Glomerular visceral epithelial cell (primary cell): ENCODE measurements around the gene CRYBA2.
A peak's percentile ranks its signal among the peaks of the same experiment; 100 is the strongest.

Experiments used
- DNase-seq: peaks from one replicate; pipeline ENCODE4 v3.0.0-alpha.2; 2016; ENCODE audit errors: extremely low spot score

Gene CRYBA2

DNA sequence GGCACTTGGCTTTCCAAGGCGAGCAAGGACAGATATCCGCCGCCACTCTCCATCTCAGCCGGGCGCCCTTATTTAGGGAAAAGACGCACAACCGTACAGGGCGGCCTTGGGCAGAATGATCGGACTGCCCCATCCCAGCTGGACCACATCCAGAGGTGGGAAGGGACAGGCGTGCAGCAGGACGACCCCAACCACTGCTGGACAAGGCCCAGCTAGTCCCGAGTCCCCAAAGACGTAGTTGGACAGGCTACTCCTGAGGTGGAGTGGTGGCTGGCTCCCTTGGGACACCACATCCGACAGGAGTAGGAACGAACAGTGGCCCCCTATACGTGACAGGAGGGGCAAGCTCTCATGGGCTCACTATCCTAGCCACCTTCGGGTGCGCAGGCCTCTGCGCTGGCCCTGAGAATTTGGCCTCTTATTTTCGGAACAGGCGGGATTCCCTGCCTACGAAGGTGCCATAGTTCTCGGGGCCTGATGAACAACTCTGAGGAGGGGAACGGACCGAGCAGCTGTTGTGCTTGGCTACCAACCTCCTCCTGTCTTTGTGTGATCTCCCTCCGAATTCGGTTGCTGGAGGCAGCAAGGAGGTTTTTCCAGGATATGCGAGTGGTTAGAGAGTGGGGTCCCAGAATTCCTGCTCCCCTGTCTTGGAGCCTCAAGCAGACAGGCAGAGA, 10.5 kb downstream of the CRYBA2 start:
- DNase-seq: no peak

DNA sequence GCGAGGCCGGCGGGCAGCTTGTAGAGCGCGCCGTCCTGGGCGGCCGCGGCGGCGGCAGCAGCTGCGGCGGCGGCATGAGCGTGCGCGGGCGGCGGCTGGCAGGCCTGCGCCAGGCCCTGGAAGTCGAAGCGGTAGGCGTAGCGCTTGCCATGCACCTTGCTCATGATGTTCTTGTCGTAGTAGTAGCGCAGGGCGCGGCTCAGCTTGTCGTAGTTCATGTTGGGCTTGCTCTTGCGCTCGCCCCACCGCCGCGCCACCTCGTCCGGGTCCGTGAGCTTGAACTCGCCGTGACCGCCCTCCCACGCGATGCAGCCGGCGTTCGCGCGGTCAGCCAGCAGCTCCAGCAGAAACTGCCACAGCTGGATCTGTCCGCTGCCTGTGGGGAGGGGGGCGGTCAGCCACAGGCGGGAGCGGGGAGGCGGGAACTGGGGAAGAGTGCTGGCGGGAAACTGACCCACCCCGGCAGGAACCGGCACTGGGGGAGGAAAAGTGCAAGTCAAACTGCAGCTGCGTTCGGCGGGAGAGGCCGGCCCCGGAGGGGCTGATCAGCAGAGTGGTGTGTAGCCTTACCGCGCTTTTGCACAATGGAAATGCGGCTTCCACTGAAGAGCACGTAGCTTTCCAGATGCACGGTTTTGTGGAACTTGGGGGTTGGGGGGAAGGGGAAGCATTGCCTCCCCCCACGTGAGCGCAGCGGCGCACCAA, 11.2 kb downstream of the CRYBA2 start:
- DNase-seq: no peak

GRCh38 chr2:218981390-218981880, 11.8 kb downstream of the CRYBA2 start:
- no peak for DNase-seq

GRCh38 chr2:218980735-218981389, 12.4 kb downstream of the CRYBA2 start:
- DNase-seq: no peak

DNA sequence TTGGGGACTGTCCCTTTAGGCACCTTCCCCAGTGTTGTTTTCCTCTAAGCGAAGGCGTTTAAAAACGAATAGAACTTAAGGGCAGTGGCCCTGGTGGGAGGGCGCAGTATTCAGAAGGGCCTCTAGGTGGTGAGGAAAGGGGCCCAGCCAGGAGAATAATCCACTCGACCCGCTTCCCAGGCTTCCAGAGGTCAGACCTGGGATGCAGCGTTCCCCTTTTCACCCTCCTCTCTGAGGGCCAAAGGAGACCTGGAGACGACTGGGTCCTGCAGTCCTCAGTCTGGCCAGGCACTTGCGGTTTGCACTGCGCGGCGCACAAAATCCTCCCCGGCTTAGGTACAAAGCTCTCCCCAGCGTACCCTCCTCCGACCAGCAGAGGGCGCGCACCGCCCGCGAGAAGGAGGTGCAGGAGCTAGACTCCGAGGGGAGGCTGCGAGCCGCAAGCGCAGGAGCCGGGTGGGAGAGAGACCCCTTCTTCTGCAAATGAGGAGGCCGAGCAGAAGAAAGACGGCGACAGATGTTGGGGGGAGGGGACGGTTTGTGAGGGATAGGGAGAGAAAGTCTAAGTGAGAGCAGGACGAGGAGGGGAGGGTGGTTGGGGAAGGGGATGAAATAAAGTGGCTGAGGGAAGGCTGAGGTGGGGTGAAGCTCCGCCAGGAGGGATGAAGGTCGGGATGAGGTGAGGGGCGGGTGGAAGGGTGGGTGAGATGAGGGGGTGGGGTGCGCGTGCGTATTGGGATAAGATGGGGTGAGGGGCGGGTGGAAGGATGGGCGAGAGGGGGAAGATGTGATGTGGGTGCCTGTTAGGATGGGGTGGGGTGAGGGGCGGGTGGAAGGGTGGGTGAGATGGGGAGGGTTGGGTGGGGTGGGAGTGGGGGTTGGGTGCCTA, 13.1 kb downstream of the CRYBA2 start:
- peak; percentile 81 for DNase-seq

GRCh38 chr2:218975060-218975777, 18.0 kb downstream of the CRYBA2 start:
- DNase-seq: no peak

DNA sequence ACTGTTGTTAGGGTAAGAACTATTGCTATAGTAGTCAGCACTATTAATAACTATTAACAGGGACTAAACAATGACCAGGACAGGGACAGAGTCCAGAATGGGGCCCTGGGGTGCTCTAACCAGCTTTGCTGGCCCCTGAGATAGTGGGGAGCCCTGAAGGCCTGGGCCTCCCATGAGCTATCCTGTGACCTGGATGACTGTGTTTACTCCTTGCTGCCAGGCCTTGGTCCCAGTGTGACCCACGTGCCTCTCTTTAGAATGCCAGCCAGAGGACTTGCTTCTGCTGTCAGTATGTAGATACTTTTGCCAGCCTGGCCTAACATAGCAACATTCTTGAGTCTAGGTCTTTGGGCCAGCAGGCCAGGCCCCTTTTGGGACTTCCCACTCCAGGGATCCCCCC, 22.3 kb downstream of the CRYBA2 start:
- DNase-seq: no peak

DNA sequence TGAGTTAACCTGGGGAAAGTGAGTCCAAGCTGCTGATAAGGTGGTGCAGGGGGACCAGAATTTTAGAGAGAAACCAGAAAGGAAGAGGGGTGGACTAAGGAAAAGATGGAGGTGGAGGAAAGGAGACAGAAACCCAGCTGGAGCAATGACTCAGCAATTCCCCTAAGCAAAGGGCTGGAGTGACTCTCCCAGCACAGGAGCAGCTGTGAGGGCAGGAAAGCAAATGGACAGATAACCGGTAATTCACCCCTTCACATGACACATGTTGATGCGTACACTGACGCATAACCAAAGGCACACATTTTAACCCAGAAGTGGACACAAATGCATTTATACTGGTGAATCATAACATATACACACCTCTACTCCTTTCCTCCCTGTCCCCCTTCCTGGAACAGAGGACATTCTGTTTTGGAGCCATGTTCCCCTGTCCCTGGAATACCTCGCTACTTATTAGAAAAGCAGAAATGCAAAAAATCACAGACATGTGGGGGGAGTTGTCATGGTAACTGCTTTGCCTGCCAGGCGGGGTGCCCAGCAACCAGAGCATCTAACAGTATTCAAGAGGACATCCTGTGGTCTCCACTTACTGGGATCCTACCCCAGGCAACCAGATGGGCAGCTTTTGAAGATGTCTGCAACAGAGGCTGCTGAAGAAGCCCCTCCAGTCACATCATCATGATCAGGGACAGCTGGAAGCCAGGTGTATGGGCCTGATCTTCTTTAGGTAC, 29.0 kb downstream of the CRYBA2 start:
- DNase-seq: peak; percentile 31

DNA sequence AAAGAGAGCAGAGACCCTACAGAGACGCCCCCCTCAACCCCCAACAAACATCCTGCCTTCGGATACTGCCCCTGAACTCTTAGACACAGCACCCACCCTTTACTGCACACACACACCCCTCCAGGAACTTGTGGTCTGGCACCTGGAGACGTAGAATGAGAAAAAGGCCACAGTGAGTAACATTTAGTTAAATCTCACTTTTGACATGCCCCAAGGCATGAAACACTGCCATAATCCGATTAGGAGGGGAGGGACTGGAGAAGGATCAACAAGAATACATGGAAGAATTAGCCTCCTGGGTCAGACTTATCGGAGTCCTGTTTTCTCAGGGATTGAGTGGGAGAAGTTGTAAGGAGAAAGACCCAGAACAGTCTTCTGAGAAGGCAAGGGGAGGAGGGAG, 29.6 kb downstream of the CRYBA2 start:
- DNase-seq: no peak

GRCh38 chr2:218962859-218963492, 30.2 kb downstream of the CRYBA2 start:
- DNase-seq: peak; percentile 57

GRCh38 chr2:218961651-218962570, 31.3 kb downstream of the CRYBA2 start:
- DNase-seq: no peak

- no peak for DNase-seq
Observed at GRCh38 chr2:218961229-218961628, 32.0 kb downstream of the CRYBA2 start.

DNA sequence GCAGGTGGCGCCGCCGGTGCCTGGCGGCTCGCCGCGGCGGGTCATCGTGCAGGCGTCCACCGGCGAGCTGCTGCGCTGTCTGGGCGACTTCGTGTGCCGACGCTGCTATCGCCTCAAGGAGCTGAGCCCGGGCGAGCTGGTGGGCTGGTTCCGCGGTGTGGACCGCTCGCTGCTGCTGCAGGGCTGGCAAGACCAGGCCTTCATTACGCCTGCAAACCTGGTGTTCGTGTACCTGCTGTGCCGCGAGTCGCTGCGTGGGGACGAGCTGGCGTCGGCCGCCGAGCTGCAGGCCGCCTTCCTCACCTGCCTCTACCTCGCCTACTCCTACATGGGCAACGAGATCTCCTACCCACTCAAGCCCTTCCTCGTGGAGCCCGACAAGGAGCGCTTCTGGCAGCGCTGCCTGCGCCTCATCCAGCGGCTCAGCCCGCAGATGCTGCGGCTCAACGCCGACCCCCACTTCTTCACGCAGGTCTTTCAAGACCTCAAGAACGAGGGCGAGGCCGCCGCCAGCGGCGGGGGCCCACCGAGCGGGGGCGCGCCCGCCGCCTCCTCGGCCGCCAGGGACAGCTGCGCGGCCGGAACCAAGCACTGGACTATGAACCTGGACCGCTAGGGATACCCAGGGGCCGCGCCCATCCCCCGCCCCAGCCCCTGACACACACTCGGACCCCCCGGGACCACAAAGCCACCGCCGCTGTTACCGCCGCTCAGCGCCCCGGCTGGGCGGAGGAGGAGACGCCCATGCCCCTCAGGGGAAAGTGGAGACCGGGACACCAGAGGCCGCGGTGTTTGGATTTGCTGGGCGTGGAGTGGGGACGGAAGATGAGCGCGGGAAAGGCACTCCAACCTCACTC, 32.7 kb downstream of the CRYBA2 start:
- DNase-seq: no peak

DNA sequence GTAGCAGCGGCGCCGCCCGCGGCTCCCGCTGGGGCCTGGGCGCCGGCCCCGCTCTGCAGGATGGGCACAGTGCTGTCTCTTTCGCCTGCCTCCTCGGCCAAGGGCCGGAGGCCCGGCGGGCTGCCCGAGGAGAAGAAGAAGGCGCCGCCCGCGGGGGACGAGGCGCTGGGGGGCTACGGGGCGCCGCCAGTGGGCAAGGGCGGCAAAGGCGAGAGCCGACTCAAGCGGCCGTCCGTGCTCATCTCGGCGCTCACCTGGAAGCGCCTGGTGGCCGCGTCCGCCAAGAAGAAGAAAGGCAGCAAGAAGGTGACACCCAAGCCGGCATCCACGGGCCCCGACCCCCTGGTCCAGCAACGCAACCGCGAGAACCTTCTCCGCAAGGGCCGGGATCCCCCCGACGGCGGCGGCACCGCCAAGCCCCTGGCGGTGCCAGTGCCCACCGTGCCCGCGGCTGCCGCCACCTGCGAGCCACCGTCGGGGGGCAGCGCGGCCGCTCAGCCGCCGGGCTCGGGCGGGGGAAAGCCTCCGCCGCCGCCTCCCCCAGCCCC, 33.4 kb downstream of the CRYBA2 start:
- no peak for DNase-seq

GRCh38 chr2:218959141-218959731, 34.0 kb downstream of the CRYBA2 start, which contains the start of gene CDK5R2:
Gene CDK5R2 (plus strand): TSS chr2:218959666. CDS start chr2:218959821, 155 bp downstream.
- DNase-seq: peak; percentile 82

DNA sequence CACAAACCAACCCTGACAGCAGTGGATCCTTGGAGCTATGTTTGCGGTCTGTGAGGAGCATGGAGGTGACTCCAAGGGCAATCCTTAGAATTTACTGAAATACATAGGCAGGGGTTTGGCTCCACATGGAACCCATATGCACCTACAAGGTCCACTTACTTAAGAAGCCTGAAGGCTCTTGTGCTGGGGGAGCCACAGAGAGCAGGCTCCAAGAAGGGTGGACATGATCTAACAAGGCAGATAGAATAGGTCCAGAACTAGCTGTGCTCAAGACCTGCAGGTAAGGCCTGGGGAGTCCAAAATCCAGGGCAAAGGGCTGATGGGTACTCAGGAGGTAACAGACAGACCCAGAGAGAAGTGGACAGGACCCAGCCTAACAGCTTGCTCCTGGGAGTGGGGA, 34.9 kb downstream of the CRYBA2 start:
- DNase-seq: no peak

- DNase-seq: no peak
Observed at GRCh38 chr2:218957671-218958070, 35.6 kb downstream of the CRYBA2 start.
